Subcutaneous abdominal adipose tissue (tissue), 5 donors: ENCODE data around the gene SRRM5.

Source experiments
- H3K27ac ChIP-seq: one replicate; pipeline ENCODE4 v1.7.0; 2013; ENCODE audit warnings: low read depth, mild to moderate bottlenecking, inconsistent platforms, low read length, moderate library complexity
- H3K27me3 ChIP-seq, 5 donors: one replicate each; pipeline ENCODE4 v1.7.0; 2013; ENCODE audit warnings: low read length in 5 of 5, inconsistent platforms in 1 of 5; ENCODE audit not compliant: control insufficient read depth in 5 of 5, insufficient read depth in 4 of 5
- H3K36me3 ChIP-seq, 5 donors: one replicate each; pipeline ENCODE4 v1.7.0; 2013; ENCODE audit warnings: low read length in 5 of 5; ENCODE audit not compliant: control insufficient read depth in 5 of 5, insufficient read depth in 5 of 5
- H3K4me1 ChIP-seq, 5 donors: one replicate each; pipeline ENCODE4 v1.7.0; 2013; ENCODE audit warnings: low read length in 5 of 5, mild to moderate bottlenecking in 3 of 5, moderate library complexity in 1 of 5; ENCODE audit not compliant: control insufficient read depth in 5 of 5, insufficient read depth in 5 of 5
- H3K4me3 ChIP-seq, 5 donors: one replicate each; pipeline ENCODE4 v1.7.0; 2013; ENCODE audit warnings: low read length in 5 of 5, low read depth in 1 of 5
- H3K9ac ChIP-seq, 5 donors: one replicate each; pipeline ENCODE4 v1.7.0; 2013; ENCODE audit warnings: low read length in 5 of 5, mild to moderate bottlenecking in 4 of 5, moderate library complexity in 3 of 5
- H3K9me3 ChIP-seq, 5 donors: one replicate each; pipeline ENCODE4 v1.7.0; 2013; ENCODE audit warnings: low read length in 5 of 5; ENCODE audit not compliant: control insufficient read depth in 5 of 5
- donor health status: healthy.
- donor health status: healthy.
- donor health status: healthy.
- donor health status: healthy.
- donor health status: healthy.

The SRRM5 gene

DNA sequence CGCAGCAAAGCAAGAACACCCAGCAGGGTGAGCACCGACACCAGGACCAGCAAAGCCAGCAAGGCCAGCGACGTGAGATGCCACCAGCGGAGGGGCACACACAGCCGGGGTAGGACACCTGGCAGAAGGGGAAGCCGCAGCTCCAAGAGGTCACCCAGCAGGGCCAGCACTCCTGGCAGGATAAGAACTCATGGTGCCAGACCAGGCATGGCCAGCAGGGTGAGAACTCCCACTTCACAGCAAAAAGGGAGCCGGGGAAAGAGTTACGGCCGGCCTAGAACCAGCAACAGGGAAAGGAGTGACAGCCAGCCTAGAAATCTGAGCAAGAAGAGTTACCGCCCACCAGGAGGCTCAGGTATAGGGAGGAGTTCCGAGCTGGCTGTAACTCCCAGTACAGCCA is 486 bp downstream of the SRRM5 start:
- Histone ChIP-seq H3K4me1 (no peaks in the 10 kb centered on the region), H3K9ac (no peak overlapping the region), H3K36me3 (peaks cover 2 to 41% (median 32%) of the 10 kb centered on the region in 5 donors), H3K27me3 (no peaks in the 10 kb centered on the region), H3K27ac (no peak overlapping the region), H3K4me3 (no peak overlapping the region), H3K9me3 (no peaks in the 10 kb centered on the region)

GRCh38 chr19:43616306-43616705 is 4.4 kb downstream of the SRRM5 start:
- Histone ChIP-seq H3K9ac (no peak overlapping the region), H3K27me3 (no peaks in the 10 kb centered on the region), H3K27ac (no peak overlapping the region), H3K4me3 (no peak overlapping the region), H3K4me1 (peaks cover 0 to 23% (median 20%) of the 10 kb centered on the region in 5 donors), H3K36me3 (peaks cover 2 to 29% (median 26%) of the 10 kb centered on the region in 5 donors), H3K9me3 (no peaks in the 10 kb centered on the region)

DNA sequence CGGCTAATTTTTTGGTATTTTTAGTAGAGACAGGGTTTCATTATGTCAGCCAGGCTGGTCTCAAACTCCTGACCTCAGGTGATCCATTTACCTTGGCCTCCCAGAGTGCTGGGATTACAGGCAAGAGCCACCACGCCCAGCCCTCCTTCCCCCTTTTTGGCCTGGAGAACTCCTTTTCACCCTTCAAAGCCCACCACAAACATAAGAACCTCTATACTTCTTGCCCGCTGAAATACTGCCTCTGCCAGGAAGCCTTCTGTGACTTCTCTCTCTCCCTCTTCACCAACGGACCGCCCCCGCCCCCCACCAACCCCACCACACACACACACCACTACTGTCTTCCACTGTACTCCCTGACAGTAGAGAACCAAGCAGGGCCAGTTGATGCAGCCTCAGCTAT is 5.1 kb downstream of the SRRM5 start:
- H3K4me1 ChIP-seq = peaks cover 0 to 23% (median 20%) of the 10 kb centered on the region in 5 donors
- H3K27ac ChIP-seq = no peak overlapping the region
- no peaks in the 10 kb centered on the region for H3K9me3 ChIP-seq
- H3K9ac ChIP-seq = no peak overlapping the region
- H3K27me3 ChIP-seq = no peaks in the 10 kb centered on the region
- peaks cover 2 to 24% (median 21%) of the 10 kb centered on the region in 5 donors for H3K36me3 ChIP-seq
- no peak overlapping the region for H3K4me3 ChIP-seq

DNA sequence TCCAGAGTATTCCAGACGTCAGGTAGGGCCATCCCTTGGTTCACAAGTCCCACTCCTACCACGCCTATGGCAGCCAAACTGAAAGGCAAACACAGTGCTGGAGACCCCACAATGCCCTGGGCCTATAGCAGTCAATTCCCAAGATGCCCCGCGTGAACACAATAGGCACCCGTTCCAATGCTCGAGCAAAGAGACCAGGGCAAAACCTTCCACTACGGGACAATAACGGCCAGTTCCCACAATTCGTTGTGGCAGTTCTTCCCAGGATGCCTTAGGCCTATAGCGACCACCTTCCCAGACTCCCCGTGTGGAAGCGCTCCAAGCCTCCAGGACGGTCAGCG is 7.0 kb downstream of the SRRM5 start:
- H3K4me3 ChIP-seq = peak overlapping the region; percentile 92 to 98 (median 96)
- H3K27me3 ChIP-seq = no peaks in the 10 kb centered on the region
- peak overlapping the region; percentile 84 to 99 (median 95) for H3K9ac ChIP-seq
- H3K36me3 ChIP-seq = peaks cover 1 to 5% (median 4%) of the 10 kb centered on the region in 5 donors
- H3K9me3 ChIP-seq = no peaks in the 10 kb centered on the region
- H3K27ac ChIP-seq = peak overlapping the region; percentile 85
- H3K4me1 ChIP-seq = peaks cover 0 to 23% (median 20%) of the 10 kb centered on the region in 5 donors

DNA sequence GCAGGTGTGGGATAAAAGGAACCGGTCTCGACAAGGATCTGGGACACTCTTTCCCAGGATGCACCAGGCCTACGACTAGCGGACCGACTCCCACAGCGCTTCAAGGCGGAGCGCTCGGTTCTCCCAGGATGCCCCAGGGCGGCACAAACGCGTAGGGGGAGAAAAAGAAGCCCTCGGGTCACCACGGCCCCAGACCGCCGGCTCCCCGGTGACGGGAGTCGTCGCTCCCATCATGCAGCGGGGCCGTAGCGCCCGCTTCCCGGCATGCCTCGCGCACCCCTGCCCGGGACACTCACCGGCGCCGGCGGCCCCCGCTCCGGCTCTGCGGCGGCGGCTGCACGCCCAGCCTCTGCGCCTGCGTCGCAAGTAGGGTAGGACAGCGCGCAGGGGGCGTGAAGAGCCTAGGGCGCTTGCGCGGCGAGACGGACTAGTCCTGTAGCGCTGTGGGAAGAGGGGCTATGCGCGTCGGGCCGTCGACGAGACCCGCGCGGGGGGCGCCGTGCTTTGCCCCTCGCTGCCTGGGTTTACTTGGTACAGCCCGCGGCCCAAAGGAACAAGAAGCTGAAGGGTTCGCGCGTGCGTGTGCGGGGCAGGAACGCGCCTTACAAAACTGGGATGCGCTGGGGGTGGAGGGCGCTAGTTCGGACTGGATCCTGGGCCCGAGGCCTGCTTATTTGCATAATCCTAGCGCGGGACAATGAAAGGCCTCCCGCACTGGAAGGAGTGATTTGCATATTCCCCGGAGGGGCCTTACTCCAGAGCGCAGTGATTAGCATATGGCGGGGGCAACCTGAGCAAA is 7.6 kb downstream of the SRRM5 start, which contains the start of gene ZNF428:
Gene ZNF428 (minus strand): TSS at position 368 of the 799 bp plus-strand sequence. CDS start 5,325 bp downstream, outside the sequence.
- Histone ChIP-seq H3K27ac (peak within 1 kb of the TSS; percentile 85), H3K4me1 (peaks cover 0 to 23% (median 20%) of the 10 kb centered on the region in 5 donors), H3K9ac (peak within 1 kb of the TSS; percentile 84 to 99 (median 95)), H3K36me3 (peaks cover 0 to 2% (median 0%) of the 10 kb centered on the region in 5 donors), H3K9me3 (no peaks in the 10 kb centered on the region), H3K27me3 (no peaks in the 10 kb centered on the region), H3K4me3 (peak within 1 kb of the TSS; percentile 92 to 98 (median 96))

DNA sequence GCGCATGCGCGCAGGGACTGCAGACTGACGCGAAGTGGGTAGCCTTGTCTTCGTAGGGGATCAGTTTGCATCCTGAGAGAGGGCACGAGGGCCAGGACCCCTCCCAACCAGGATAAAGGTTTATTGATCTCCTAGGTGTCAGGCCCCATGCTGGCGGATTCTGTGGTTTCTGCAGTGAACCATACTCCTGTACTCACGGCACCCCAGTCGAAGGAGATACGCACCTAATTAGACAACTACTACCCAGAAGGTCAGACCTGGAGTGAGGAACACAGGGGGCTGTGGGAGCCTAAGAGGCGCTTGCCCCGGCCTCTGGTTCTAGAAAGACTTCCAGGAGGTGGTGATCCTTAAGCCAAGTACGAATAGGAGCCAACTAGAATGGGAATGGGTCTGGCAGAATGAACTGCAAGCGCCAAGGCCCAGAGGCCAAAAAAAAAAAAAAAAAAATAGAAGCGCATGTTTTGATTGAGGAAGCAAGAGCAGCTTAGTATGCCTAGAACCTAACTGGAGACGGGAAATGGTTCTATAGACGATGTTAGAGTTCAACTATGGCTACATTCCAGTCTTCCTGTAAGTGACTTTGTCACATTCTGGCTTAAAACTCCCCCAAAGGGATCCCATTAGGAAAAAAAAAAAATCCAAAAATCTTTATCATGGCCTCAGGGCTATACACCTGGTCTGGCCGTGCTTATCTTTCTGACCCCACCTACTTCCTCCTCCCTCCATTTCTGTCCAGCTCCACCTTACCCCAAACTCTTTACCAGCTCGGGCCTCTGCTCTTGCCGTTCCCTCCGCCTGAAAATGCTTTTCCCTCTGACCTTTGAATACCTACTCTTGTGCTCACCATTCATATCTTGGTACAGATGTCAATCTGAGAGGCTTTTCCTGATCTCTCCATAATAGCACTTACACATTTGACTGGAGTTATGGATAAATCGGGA is 8.4 kb downstream of the SRRM5 start:
- H3K4me1 ChIP-seq = peaks cover 0 to 26% (median 20%) of the 10 kb centered on the region in 5 donors
- peak overlapping the region; percentile 89 to 97 (median 96) for H3K4me3 ChIP-seq
- peak overlapping the region in 4 of 5 donors; percentile 31 to 99 (median 86) for H3K9ac ChIP-seq
- no peaks in the 10 kb centered on the region for H3K27me3 ChIP-seq
- H3K36me3 ChIP-seq = peaks cover 0 to 2% (median 0%) of the 10 kb centered on the region in 5 donors
- H3K9me3 ChIP-seq = no peaks in the 10 kb centered on the region
- peak overlapping the region; percentile 85 for H3K27ac ChIP-seq

DNA sequence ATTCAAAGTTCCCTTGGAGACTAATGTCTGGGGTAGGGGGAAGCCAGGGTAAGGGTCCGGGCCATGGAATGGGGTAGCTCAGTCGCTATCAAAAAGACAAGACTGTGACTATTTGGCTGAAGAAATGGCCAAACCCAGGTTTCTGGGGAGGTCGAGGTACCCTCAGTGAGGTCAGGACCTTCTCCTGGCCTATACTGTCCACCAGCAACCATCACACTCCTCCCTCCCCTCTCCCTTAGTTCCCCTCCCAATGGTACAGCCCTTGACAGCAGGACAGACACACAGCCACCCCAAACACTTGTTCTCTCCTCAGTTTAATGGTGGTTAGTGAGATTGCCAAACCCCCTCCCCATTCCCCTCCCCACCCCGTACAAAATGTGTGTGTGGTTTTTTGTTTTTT is 10.2 kb downstream of the SRRM5 start:
- Histone ChIP-seq H3K9me3 (no peaks in the 10 kb centered on the region), H3K36me3 (no peaks in the 10 kb centered on the region), H3K9ac (no peak overlapping the region), H3K4me3 (no peak overlapping the region), H3K4me1 (peaks cover 0 to 26% (median 20%) of the 10 kb centered on the region in 5 donors), H3K27me3 (peaks cover 3 to 12% (median 9%) of the 10 kb centered on the region in 5 donors), H3K27ac (no peak overlapping the region)

DNA sequence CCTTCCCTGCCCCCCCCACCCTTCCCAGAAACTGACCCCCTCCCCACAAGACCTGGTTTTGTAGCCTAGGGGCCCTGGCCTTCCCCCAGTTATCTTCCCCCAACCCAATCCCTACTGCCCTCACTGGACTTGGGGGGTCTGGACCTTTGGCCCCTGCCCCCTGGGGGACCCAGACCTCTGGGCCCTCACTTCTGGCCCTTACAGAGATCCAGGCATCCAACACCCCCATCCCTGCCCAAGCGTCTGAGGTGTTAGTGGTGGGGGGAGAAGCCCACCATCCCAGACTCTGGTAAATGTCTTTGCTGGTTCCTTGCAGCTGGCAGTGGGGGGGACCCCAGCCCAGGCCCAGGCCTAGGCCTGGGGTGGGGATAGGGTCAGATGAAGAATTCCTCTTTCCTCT is 11.1 kb downstream of the SRRM5 start:
- Histone ChIP-seq H3K4me1 (peaks cover 0 to 26% (median 20%) of the 10 kb centered on the region in 5 donors), H3K9ac (no peak overlapping the region), H3K27ac (no peak overlapping the region), H3K27me3 (peaks cover 3 to 15% (median 10%) of the 10 kb centered on the region in 5 donors), H3K36me3 (no peaks in the 10 kb centered on the region), H3K4me3 (no peak overlapping the region), H3K9me3 (no peaks in the 10 kb centered on the region)

DNA sequence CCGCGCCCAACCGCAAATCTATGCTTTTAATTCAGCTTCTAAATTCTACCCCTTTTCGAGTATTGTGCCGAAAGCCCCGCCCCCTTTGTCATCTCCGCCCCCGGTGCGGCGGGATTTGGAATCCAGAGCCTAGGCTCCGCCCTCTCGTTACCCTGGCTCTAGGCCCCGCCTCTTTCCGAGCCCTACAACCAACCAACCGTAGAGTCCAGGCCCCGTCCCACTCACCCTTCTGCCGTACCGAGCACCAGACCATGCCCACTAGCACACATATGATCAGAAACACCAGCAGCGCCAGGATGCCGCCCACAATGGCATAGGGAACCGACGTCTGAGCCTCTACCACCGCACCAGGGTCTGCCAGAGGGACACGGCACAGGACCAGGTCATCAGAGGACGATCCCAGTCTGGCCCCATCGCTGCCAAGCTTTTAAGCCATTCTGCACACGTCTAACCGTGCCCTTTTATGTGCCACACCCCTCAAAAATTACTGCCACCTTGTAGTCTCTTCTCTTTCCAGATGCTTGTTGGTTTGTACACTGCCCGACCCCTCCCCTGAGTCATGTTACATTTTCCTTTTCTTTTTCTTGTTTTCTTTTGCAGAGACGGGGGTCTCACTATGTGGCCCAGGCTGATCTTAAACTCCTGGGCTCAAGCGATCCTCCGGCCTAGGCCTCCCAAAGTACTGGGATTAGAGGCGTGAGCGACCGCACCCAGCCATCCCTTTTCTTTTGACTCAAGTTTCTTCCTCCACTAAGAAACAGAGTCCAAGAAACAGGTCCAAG is 12.2 kb downstream of the SRRM5 start:
- H3K36me3 ChIP-seq = no peaks in the 10 kb centered on the region
- peaks cover 0 to 17% (median 11%) of the 10 kb centered on the region in 5 donors for H3K4me1 ChIP-seq
- H3K9me3 ChIP-seq = no peaks in the 10 kb centered on the region
- H3K4me3 ChIP-seq = no peak overlapping the region
- H3K9ac ChIP-seq = no peak overlapping the region
- peaks cover 3 to 15% (median 10%) of the 10 kb centered on the region in 5 donors for H3K27me3 ChIP-seq
- no peak overlapping the region for H3K27ac ChIP-seq
